Naive thymus-derived CD4-positive, alpha-beta T cell (primary cell): Measurements from ENCODE around the gene YWHAE. TPM values are rescaled to one million over a fixed set of nuclear protein-coding genes. Genes with fewer than 3 reads are reported as not detected.
"Not testable (repeated sequence)": the region's sequence is repeated elsewhere in the genome, so short reads cannot be mapped to it uniquely, and the experiment has no call there.

ENCODE experiments used
- ATAC-seq: fragments of 150-1000 bp; cut with Tn5 transposase; 2 replicates; pipeline ENCODE4 v1.10.0; 2021; ENCODE audit warnings: mild to moderate bottlenecking, moderate library complexity
- CTCF ChIA-PET: fragments of 350-600 bp; sonication (Branson Sonifier 250); formaldehyde crosslinking; loops from one replicate; lab custom pipeline; 2021; ENCODE audit warnings: antibody characterized with exemption; lab: Charles Lee
- POLR2A ChIA-PET: fragments of 350-600 bp; sonication (Branson Sonifier 250); formaldehyde crosslinking; loops from one replicate; lab custom pipeline; 2021; ENCODE audit warnings: antibody characterized with exemption, inconsistent platforms; lab: Charles Lee
- DNase-seq, 9 donors: peaks; one replicate each; pipeline versions ENCODE4 v3.0.0 to v3.0.0-alpha.2; 2020 to 2022; ENCODE audit warnings: mixed read lengths in 1 of 9
- H3K27ac ChIP-seq: one replicate; pipeline ENCODE4 v1.7.0; 2013; ENCODE audit warnings: mild to moderate bottlenecking, low read depth, low read length, moderate library complexity
- H3K27me3 ChIP-seq, 2 donors: one replicate each; pipeline ENCODE4 v1.7.0; 2013; ENCODE audit warnings: low read length in 2 of 2, mild to moderate bottlenecking in 2 of 2, moderate library complexity in 2 of 2; ENCODE audit not compliant: control insufficient read depth in 2 of 2, insufficient read depth in 2 of 2
- H3K36me3 ChIP-seq, 3 experiments: 1 replicate in 2 of 3; 2 replicates in 1 of 3; pipeline ENCODE4 v1.7.0; 2013; ENCODE audit warnings: low read length in 3 of 3, mild to moderate bottlenecking in 3 of 3, moderate library complexity in 1 of 3; ENCODE audit not compliant: insufficient read depth in 3 of 3, control insufficient read depth in 2 of 3
- H3K4me1 ChIP-seq, 2 donors: one replicate each; pipeline ENCODE4 v1.7.0; 2013; ENCODE audit warnings: low read length in 2 of 2, mild to moderate bottlenecking in 2 of 2, moderate library complexity in 1 of 2; ENCODE audit not compliant: control insufficient read depth in 2 of 2, insufficient read depth in 2 of 2
- H3K4me3 ChIP-seq: 2 replicates; pipeline ENCODE4 v1.7.0; 2013; ENCODE audit warnings: mild to moderate bottlenecking, low read length
- H3K9me3 ChIP-seq, 3 experiments: 1 replicate in 2 of 3; 2 replicates in 1 of 3; pipeline ENCODE4 v1.7.0; 2013; ENCODE audit warnings: low read length in 3 of 3; ENCODE audit not compliant: control insufficient read depth in 2 of 3
- H3K27ac Mint-ChIP-seq, 9 donors: one replicate each; pipeline ENCODE4 v1.8.0; 2020 to 2022; ENCODE audit warnings: mixed read lengths in 9 of 9, mild to moderate bottlenecking in 8 of 9, moderate library complexity in 5 of 9, inconsistent platforms in 2 of 9
- H3K27me3 Mint-ChIP-seq, 5 donors: one replicate each; pipeline ENCODE4 v1.8.0; 2021 to 2022; ENCODE audit warnings: mixed read lengths in 5 of 5, mild to moderate bottlenecking in 1 of 5
- H3K36me3 Mint-ChIP-seq, 5 donors: one replicate each; pipeline ENCODE4 v1.8.0; 2020 to 2022; ENCODE audit warnings: mixed read lengths in 5 of 5, mild to moderate bottlenecking in 3 of 5, inconsistent platforms in 1 of 5
- H3K4me1 Mint-ChIP-seq, 7 donors: one replicate each; pipeline ENCODE4 v1.8.0; 2020 to 2022; ENCODE audit warnings: mixed read lengths in 7 of 7, mild to moderate bottlenecking in 3 of 7, inconsistent platforms in 1 of 7
- H3K4me3 Mint-ChIP-seq, 10 donors: one replicate each; pipeline ENCODE4 v1.8.0; 2020 to 2022; ENCODE audit warnings: mild to moderate bottlenecking in 10 of 10, mixed read lengths in 10 of 10, moderate library complexity in 6 of 10, inconsistent platforms in 2 of 10
- H3K9me3 Mint-ChIP-seq, 11 donors: one replicate each; pipeline ENCODE4 v1.8.0; 2020 to 2022; ENCODE audit warnings: mixed read lengths in 11 of 11, mild to moderate bottlenecking in 4 of 11, inconsistent platforms in 1 of 11, moderate library complexity in 1 of 11
- intact Hi-C, 2 donors: fragments of 100-400 bp; cut with micrococcal nuclease; formaldehyde crosslinking; loops; one replicate each; pipeline ENCODE4 v1.15.1; 2023
- polyA plus RNA-seq, 2 donors: library from polyadenylated mRNA; unstranded; fragments of 300-500 nt; fragmentation: Illumina TruSeq; gene quantifications; one replicate each; pipeline ENCODE4 v1.2.3, GENCODE V29; 2021
- total RNA-seq, 6 experiments: library from RNA in 5 of 6; stranded (reverse) in 5 of 6; gene quantifications; 1 replicate in 5 of 6; 2 replicates in 1 of 6; pipeline ENCODE4 v1.2.3 and lab custom pipeline; 2021 to 2026

The YWHAE gene
- total and polyA plus RNA-seq, 7 experiments from 2014 or later = 30.6 to 317 (median 127) TPM

DNA sequence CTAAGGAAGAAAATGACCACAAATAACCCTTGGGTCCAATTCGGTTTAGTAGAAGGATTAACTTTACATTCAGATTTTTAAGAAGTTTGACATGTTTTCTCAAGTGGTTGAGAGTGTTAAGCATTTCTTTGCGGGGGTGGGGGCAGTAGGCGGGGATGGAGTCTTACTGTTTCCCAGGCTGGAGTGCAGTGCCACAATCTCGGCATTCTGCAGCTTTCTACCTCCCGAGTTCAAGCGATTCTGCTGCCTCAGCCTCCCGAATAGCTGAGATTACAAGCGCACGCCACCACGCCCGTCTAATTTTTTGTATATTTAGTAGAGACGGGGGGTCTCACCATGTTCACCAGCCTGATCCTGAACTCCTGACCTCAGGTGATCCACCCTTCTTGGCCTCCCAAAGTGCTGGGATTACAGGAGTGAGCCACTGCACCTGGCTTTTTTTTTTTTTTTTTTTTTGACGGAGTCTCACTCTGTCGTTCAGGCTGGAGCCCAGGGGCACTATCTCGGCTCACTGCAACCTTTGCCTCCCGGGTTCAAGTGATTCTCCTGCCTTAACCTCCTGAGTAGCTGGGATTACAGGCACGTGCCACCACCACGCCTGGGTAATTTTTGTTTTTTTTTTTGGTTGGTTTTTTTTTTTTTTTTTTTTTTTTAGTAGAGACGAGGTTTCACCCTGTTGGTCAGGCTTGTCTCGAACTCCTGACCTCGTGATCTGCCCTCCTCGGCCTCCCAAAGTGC is 12.4 kb downstream of the YWHAE start:
- DNase-seq, intact Hi-C loops, H3K27me3 ChIP-seq, ATAC-seq, H3K9me3 ChIP-seq, H3K4me3 ChIP-seq, H3K36me3 Mint-ChIP-seq, H3K9me3 Mint-ChIP-seq, H3K27me3 Mint-ChIP-seq, H3K36me3 ChIP-seq: not testable (repeated sequence)
- POLR2A ChIA-PET = interaction anchor here (0.6 to 1.5 kb wide), 2 partner anchors 12 to 36 kb away, joined by 3 to 4 read pairs; no protein-coding TSS in a partner anchor
- Histone ChIP-seq H3K4me1 (peaks cover 51 to 70% of the 10 kb centered on the region in 2 donors), H3K27ac (peak overlapping the region; percentile 22)
- peaks cover 34 to 80% (median 61%) of the 10 kb centered on the region in 7 donors for H3K4me1 Mint-ChIP-seq
- H3K4me3 Mint-ChIP-seq = peak overlapping the region in 5 of 10 donors; percentile 12 to 63 (median 54)
- peak overlapping the region in 6 of 9 donors; percentile 28 to 85 (median 54) for H3K27ac Mint-ChIP-seq
- CTCF ChIA-PET = interaction anchor here (0.9 to 1.3 kb wide), 2 partner anchors 22 to 27 kb away, joined by 3 to 4 read pairs; no protein-coding TSS in a partner anchor

DNA sequence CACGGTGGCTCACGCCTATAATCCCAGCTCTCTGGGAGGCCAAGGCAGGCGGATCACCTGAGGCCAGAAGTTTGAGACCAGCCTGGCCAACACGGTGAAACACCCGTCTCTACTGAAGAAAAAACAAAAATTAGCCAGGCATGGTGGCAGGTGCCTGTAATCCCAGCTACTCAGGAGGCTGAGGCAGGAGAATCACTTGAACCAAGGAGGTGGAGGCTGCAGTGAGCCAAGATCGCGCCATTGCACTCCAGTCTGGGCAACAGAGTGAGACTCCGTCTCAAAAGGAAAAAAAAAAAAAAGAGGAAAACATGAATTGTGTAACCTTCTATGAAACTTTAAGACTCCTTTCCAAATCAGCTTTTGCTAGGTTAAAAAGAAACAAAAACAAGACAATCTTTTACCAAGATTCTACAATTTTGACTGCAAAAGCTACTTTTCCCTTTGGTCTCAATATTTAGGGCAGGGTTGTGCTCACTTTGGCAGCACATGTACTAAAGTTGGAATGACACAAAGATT is 13.3 kb downstream of the YWHAE start:
- H3K4me3 ChIP-seq, ATAC-seq, H3K27me3 Mint-ChIP-seq, DNase-seq, intact Hi-C loops, H3K27me3 ChIP-seq, H3K36me3 ChIP-seq, H3K9me3 Mint-ChIP-seq, H3K36me3 Mint-ChIP-seq, H3K9me3 ChIP-seq: not testable (repeated sequence)
- POLR2A ChIA-PET = interaction anchor here (1.5 kb wide), 1 partner anchor 13 kb away, joined by 4 read pairs; no protein-coding TSS in a partner anchor
- peaks cover 48 to 62% of the 10 kb centered on the region in 2 donors for H3K4me1 ChIP-seq
- peak overlapping the region in 8 of 9 donors; percentile 28 to 85 (median 68) for H3K27ac Mint-ChIP-seq
- CTCF ChIA-PET = interaction anchor here (1.3 kb wide), 1 partner anchor 21 kb away, joined by 4 read pairs; no protein-coding TSS in a partner anchor
- peak overlapping the region in 7 of 10 donors; percentile 2 to 63 (median 48) for H3K4me3 Mint-ChIP-seq
- peaks cover 26 to 77% (median 58%) of the 10 kb centered on the region in 7 donors for H3K4me1 Mint-ChIP-seq
- peak overlapping the region; percentile 22 for H3K27ac ChIP-seq

DNA sequence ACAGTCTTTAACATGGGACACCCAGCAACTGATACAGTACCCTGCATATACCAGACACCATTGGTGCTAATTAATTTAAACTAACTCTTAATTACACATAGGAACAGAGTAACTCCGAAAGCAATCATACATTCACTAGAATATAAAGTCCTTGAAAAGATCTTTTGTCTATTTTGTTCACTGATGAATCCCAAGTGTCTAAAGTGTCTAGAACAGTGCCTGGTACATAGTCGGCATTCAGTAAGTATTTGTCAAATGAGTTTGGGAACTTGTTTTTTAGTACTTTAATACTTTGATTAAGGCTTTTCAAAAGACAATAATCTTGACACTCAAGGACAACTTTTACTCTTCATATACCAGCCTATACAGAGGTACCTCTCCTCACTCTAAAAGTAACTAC is 13.8 kb downstream of the YWHAE start:
- CTCF ChIA-PET = interaction anchor here (1.3 kb wide), 1 partner anchor 20 kb away, joined by 4 read pairs; no protein-coding TSS in a partner anchor
- Histone ChIP-seq H3K9me3 (no peaks in the 10 kb centered on the region), H3K27ac (peak overlapping the region; percentile 22), H3K4me3 (no peak overlapping the region), H3K4me1 (peaks cover 48 to 62% of the 10 kb centered on the region in 2 donors), H3K27me3 (no peaks in the 10 kb centered on the region), H3K36me3 (no peaks in the 10 kb centered on the region)
- Mint-ChIP-seq H3K36me3 (no peaks in the 10 kb centered on the region), H3K27ac (peak overlapping the region in 5 of 9 donors; percentile 28 to 83 (median 75)), H3K9me3 (peaks cover 0 to 2% (median 0%) of the 10 kb centered on the region in 11 donors), H3K4me3 (peak overlapping the region in 5 of 10 donors; percentile 6 to 41 (median 21)), H3K27me3 (no peaks in the 10 kb centered on the region), H3K4me1 (peaks cover 26 to 77% (median 58%) of the 10 kb centered on the region in 7 donors)
- DNase-seq (no peak), ATAC-seq (no peak)
- POLR2A ChIA-PET = interaction anchor here (1.1 to 1.5 kb wide), 2 partner anchors 10 to 13 kb away, joined by 3 to 4 read pairs; no protein-coding TSS in a partner anchor
- intact Hi-C loops = no loop called here

DNA sequence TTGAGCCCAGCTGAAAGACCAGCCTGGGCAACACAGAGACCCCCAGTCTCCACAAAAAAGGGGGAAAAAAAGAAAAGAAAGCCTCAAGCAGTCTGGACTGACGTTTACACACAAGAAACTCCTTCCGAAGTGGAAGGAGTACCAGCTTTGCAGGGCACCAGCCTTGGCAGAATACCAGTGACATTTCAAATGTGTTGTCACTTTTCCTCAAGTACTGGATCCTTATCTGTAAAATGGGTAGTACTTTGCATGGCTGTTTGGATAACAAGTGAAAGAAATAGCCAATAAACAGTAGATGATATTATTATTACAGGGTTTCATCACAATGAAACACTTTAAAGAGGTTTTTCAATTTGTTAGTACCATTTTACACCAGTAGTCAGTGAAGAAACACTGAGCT is 14.2 kb downstream of the YWHAE start:
- no peaks in the 10 kb centered on the region for H3K36me3 Mint-ChIP-seq
- ChIA-PET CTCF (no interaction called here), POLR2A (interaction anchor here (1.1 kb wide), 1 partner anchor 10 kb away, joined by 3 read pairs; no protein-coding TSS in a partner anchor)
- peaks cover 0 to 2% (median 0%) of the 10 kb centered on the region in 11 donors for H3K9me3 Mint-ChIP-seq
- Histone ChIP-seq H3K9me3 (no peaks in the 10 kb centered on the region), H3K4me3 (no peak overlapping the region), H3K4me1 (peaks cover 48 to 62% of the 10 kb centered on the region in 2 donors), H3K27me3 (no peaks in the 10 kb centered on the region), H3K36me3 (no peaks in the 10 kb centered on the region), H3K27ac (no peak overlapping the region)
- no peaks in the 10 kb centered on the region for H3K27me3 Mint-ChIP-seq
- DNase-seq = no peak
- intact Hi-C loops = no loop called here
- ATAC-seq = no peak
- peaks cover 26 to 78% (median 58%) of the 10 kb centered on the region in 7 donors for H3K4me1 Mint-ChIP-seq
- H3K4me3 Mint-ChIP-seq = peak overlapping the region in 6 of 10 donors; percentile 20 to 45 (median 30)
- H3K27ac Mint-ChIP-seq = peak overlapping the region in 3 of 9 donors; percentile 28 to 76 (median 60)

DNA sequence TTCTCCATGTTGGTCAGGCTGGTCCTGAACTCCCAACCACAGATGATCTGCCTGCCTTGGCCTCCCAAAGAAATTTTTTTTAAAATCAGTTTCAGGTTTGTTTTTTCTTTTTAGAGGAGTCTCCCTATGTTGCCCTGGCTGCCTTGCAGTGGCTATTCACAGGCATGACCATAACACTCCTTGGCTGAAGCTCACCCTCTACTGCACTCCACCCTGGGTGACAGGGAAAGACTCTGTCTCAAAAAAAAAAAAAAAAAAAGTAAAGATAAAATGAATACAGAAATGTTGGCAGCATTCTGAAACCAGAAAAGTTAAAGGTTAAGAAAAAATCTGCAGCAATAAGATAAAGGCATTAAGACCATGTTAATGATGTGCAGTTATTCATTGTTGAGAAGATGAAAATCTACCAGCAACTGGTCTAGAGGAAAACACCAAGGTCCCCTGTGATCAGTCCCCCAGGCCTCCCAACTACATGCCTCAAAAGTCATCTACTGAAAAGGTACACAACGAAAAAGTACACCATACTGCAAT is 15.1 kb downstream of the YWHAE start:
- intact Hi-C loops = no loop called here
- DNase-seq (no peak), ATAC-seq (no peak)
- H3K27ac ChIP-seq = no peak overlapping the region
- Mint-ChIP-seq H3K36me3 (no peaks in the 10 kb centered on the region), H3K4me1 (peaks cover 26 to 78% (median 59%) of the 10 kb centered on the region in 7 donors), H3K27me3 (no peaks in the 10 kb centered on the region), H3K27ac (peak overlapping the region in 5 of 9 donors; percentile 41 to 76 (median 51)), H3K4me3 (peak overlapping the region in 8 of 10 donors; percentile 2 to 63 (median 32)), H3K9me3 (peaks cover 0 to 2% (median 0%) of the 10 kb centered on the region in 11 donors)
- H3K27me3 ChIP-seq = no peaks in the 10 kb centered on the region
- ChIA-PET CTCF (no interaction called here), POLR2A (interaction anchor here (1.1 kb wide), 1 partner anchor 9 kb away, joined by 3 read pairs; no protein-coding TSS in a partner anchor)
- H3K9me3 ChIP-seq = no peaks in the 10 kb centered on the region
- no peak overlapping the region for H3K4me3 ChIP-seq
- H3K4me1 ChIP-seq = peaks cover 48 to 62% of the 10 kb centered on the region in 2 donors
- H3K36me3 ChIP-seq = no peaks in the 10 kb centered on the region

DNA sequence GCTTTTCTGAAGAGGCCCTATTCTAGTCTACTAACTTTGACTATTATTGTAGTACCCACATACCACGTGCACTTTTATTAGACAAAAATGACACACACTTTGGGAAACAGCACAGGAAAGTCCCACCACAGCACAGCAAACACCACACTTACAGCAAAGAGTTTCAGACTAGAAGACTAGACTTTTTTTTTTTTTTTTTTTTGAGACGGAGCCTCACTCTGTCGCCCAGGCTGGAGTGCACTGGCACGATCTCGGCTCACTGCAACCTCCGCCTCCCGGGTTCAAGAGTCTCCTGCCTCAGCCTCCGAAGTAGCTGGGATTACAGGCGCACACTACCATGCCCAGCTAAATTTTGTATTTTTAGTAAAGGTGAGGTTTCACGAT is 20.1 kb downstream of the YWHAE start:
- ChIA-PET CTCF (interaction anchor here (0.6 to 1.3 kb wide), 3 partner anchors 14 to 60 kb away, joined by 3 to 5 read pairs (median 4); no protein-coding TSS in a partner anchor), POLR2A (interaction anchor here (0.6 to 1.5 kb wide), 4 partner anchors 14 to 386 kb away, joined by 3 to 5 read pairs (median 4); no protein-coding TSS in a partner anchor)
- H3K4me3 ChIP-seq = no peak overlapping the region
- H3K27ac Mint-ChIP-seq = peak overlapping the region; percentile 53 to 89 (median 83)
- peak overlapping the region in 9 of 10 donors; percentile 16 to 81 (median 55) for H3K4me3 Mint-ChIP-seq
- no peaks in the 10 kb centered on the region for H3K9me3 Mint-ChIP-seq
- H3K9me3 ChIP-seq = no peaks in the 10 kb centered on the region
- H3K36me3 Mint-ChIP-seq = peaks cover 0 to 5% (median 0%) of the 10 kb centered on the region in 5 donors
- no peaks in the 10 kb centered on the region for H3K27me3 ChIP-seq
- peak; percentile 71 for ATAC-seq
- DNase-seq = peak in 1 of 9 donors; percentile 35
- intact Hi-C loops = no loop called here
- H3K4me1 Mint-ChIP-seq = peaks cover 64 to 85% (median 68%) of the 10 kb centered on the region in 7 donors
- peaks cover 0 to 4% (median 0%) of the 10 kb centered on the region in 3 experiments for H3K36me3 ChIP-seq
- peaks cover 65 to 67% of the 10 kb centered on the region in 2 donors for H3K4me1 ChIP-seq
- no peaks in the 10 kb centered on the region for H3K27me3 Mint-ChIP-seq
- no peak overlapping the region for H3K27ac ChIP-seq
